Endothelial cell of umbilical vein (primary cell): ENCODE results near the gene R3HDM2.

Experiments
- POLR2A ChIP-seq: IDR thresholded peaks from 2 replicates; pipeline ENCODE4 v1.6.1; 2012; ENCODE audit warnings: low read depth, mild to moderate bottlenecking, control low read depth, low read length
- TF ChIP-seq, protein P1 (sequence below), 2 donors: IDR thresholded peaks; 1 replicate in 1 of 2; 2 replicates in 1 of 2; pipeline ENCODE4 v1.5.1; 2011; ENCODE audit warnings: low read length in 2 of 2, mild to moderate bottlenecking in 2 of 2, moderate library complexity in 2 of 2, control low read depth in 1 of 2, inconsistent platforms in 1 of 2, low read depth in 1 of 2; ENCODE audit not compliant: insufficient read depth in 1 of 2; ENCODE audit errors: extremely low read depth in 1 of 2

DNA sequence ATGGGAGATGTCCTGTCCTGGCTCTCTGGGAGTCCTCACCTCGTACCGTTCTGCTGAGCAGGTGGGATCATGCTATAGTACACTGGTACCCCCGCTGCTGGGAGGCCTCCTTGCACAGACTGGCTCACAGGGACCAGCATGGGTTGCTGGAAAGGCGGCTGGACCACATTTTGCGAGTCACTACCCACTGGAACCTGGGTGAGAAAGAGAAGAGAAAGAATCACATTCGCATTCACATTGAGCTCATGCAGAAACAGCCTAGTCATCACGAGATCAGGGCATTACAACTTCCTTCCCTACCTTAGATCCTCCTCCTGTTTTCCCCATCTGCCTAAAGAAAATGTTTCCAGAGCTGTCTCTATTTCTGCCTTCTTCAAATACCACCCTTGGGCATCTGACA, 162.6 kb downstream of the R3HDM2 start:
- TF ChIP-seq, protein P1, sequence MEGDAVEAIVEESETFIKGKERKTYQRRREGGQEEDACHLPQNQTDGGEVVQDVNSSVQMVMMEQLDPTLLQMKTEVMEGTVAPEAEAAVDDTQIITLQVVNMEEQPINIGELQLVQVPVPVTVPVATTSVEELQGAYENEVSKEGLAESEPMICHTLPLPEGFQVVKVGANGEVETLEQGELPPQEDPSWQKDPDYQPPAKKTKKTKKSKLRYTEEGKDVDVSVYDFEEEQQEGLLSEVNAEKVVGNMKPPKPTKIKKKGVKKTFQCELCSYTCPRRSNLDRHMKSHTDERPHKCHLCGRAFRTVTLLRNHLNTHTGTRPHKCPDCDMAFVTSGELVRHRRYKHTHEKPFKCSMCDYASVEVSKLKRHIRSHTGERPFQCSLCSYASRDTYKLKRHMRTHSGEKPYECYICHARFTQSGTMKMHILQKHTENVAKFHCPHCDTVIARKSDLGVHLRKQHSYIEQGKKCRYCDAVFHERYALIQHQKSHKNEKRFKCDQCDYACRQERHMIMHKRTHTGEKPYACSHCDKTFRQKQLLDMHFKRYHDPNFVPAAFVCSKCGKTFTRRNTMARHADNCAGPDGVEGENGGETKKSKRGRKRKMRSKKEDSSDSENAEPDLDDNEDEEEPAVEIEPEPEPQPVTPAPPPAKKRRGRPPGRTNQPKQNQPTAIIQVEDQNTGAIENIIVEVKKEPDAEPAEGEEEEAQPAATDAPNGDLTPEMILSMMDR (IDR thresholded peaks at IDR 0.05; ENCODE audit: extremely low read depth in 1 of 2, insufficient read depth in 1 of 2, low read depth in 1 of 2, low read length in 2 of 2) = no peak
- TF ChIP-seq POLR2A = no peak
